ENCODE data around the gene GADD45G.

DNA sequence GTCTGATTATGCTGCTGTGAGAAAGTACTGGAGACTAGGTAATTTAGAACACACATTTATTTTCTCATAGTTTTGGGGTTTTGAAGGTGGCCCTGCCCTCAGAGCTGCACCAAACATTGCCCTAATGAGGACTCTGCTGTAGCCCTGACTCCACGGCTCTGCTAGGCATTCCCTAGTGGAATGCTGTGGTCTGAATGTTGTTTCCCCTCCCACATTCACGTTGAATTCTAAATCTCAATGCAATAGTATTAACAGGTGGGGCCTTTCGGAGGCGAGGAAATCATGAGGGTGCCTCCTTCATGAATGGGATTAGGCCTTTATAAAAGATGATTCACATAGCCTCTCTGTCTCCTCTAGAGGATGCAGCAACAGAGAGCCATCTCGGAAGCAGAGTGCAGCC, 25.7 kb downstream of the GADD45G start:
- TF ChIP-seq EGR1 (IDR thresholded peaks at IDR 0.05; ENCODE audit: borderline replicate concordance in 1 of 2, low read depth in 2 of 2, low read length in 2 of 2): no peak
- TF ChIP-seq JUND (IDR thresholded peaks at IDR 0.05; ENCODE audit: low read depth, low read length): no peak
- no peak for TF ChIP-seq ZSCAN29 (IDR thresholded peaks at IDR 0.05)
- TF ChIP-seq, protein P1, sequence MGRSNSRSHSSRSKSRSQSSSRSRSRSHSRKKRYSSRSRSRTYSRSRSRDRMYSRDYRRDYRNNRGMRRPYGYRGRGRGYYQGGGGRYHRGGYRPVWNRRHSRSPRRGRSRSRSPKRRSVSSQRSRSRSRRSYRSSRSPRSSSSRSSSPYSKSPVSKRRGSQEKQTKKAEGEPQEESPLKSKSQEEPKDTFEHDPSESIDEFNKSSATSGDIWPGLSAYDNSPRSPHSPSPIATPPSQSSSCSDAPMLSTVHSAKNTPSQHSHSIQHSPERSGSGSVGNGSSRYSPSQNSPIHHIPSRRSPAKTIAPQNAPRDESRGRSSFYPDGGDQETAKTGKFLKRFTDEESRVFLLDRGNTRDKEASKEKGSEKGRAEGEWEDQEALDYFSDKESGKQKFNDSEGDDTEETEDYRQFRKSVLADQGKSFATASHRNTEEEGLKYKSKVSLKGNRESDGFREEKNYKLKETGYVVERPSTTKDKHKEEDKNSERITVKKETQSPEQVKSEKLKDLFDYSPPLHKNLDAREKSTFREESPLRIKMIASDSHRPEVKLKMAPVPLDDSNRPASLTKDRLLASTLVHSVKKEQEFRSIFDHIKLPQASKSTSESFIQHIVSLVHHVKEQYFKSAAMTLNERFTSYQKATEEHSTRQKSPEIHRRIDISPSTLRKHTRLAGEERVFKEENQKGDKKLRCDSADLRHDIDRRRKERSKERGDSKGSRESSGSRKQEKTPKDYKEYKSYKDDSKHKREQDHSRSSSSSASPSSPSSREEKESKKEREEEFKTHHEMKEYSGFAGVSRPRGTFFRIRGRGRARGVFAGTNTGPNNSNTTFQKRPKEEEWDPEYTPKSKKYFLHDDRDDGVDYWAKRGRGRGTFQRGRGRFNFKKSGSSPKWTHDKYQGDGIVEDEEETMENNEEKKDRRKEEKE (IDR thresholded peaks at IDR 0.05): no peak
- TF ChIP-seq, protein P2, sequence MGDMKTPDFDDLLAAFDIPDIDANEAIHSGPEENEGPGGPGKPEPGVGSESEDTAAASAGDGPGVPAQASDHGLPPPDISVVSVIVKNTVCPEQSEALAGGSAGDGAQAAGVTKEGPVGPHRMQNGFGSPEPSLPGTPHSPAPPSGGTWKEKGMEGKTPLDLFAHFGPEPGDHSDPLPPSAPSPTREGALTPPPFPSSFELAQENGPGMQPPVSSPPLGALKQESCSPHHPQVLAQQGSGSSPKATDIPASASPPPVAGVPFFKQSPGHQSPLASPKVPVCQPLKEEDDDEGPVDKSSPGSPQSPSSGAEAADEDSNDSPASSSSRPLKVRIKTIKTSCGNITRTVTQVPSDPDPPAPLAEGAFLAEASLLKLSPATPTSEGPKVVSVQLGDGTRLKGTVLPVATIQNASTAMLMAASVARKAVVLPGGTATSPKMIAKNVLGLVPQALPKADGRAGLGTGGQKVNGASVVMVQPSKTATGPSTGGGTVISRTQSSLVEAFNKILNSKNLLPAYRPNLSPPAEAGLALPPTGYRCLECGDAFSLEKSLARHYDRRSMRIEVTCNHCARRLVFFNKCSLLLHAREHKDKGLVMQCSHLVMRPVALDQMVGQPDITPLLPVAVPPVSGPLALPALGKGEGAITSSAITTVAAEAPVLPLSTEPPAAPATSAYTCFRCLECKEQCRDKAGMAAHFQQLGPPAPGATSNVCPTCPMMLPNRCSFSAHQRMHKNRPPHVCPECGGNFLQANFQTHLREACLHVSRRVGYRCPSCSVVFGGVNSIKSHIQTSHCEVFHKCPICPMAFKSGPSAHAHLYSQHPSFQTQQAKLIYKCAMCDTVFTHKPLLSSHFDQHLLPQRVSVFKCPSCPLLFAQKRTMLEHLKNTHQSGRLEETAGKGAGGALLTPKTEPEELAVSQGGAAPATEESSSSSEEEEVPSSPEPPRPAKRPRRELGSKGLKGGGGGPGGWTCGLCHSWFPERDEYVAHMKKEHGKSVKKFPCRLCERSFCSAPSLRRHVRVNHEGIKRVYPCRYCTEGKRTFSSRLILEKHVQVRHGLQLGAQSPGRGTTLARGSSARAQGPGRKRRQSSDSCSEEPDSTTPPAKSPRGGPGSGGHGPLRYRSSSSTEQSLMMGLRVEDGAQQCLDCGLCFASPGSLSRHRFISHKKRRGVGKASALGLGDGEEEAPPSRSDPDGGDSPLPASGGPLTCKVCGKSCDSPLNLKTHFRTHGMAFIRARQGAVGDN (IDR thresholded peaks at IDR 0.05): no peak

Measured in GM12878 (cell line).